GM19193 (cell line): ENCODE data around the gene CNTNAP2.

Experiments
- POLR2A ChIP-seq: IDR thresholded peaks from 4 replicates; pipeline ENCODE4 v1.6.1; 2011; ENCODE audit not compliant: insufficient read depth, insufficient read length; ENCODE audit errors: extremely low read depth

The CNTNAP2 gene

DNA sequence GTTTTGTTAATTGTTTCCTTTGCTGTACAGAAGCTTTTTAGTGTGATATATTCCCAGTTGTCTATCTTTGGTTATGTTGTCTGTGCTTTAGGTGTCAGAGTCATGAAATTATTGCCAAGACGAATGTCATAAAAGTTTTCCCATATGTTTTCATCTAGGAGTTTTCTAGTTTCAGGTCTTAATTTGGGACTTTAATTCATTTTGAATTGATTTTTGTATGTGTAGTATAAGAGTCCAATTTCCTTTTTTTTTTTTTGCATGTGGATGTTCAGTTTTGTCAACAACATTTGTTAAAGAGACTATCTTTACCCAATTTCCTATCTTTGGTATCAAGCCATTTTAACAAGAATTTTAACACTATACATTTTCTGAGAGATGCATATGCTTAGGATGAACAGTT lies 432.2 kb downstream of the CNTNAP2 start:
- no peak for TF ChIP-seq POLR2A

DNA sequence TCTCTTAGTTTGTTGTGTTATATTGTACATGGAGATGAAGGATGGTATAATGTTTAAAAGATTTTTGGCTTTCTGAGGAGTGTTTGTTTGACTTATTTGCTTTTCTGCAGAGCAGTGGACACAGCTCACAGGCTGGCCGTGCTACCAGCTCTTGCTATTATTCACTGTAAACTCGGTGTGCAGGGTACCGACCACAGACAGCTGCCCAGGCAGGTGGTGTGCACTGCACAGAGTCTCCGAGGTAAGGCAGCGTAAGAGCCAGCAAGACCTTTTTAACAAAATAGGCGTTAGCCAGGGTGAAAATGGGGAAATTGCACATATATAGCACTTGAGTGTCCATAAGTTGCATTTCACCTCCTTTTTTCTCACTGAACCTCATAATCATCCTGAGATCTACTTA lies 438.0 kb downstream of the CNTNAP2 start:
- TF ChIP-seq POLR2A = no peak

DNA sequence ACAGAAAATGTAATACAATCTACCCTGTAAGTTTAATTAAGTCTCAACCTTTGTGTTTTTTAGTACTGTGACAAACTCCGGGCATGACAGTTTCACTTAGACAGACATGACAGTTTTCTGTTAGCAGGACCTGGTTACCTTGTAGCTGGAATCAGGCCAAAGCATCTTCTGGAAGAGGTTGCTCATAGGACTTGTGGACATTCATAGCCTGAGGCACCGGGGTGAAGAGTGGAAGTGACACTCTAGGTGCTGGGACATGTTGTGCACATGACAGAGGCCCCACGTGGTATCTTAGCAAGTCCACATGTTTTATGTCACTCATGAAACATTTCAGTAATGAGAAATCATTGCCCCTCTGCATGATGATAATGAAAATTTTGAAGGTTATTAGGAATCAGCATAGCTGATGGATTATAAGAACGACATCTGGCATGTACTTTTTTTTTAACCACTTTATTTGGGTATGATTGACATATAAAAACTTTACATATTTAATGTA lies 441.4 kb downstream of the CNTNAP2 start:
- no peak for TF ChIP-seq POLR2A

- TF ChIP-seq POLR2A = no peak
These were observed 449.3 kb downstream of the CNTNAP2 start for GRCh38 chr7:146565872-146566271.

DNA sequence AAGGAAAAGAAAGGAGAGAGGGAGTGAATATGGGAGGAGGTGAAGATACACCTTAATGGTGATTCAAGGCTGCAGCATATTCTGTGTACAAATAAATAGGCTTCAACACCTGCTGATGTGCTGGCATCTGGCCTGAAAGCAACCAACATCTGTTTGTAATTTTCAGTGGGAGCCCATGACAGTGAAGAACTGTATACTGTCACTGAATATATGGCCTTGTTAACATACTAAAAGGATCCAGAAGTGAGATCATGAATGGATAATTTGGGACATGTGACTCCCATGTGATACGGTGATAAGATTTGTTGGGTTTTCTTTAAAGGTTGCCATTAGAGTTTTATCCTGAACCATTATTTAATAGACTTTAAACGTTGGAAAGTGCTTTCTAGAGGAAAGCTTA lies 459.3 kb downstream of the CNTNAP2 start:
- TF ChIP-seq POLR2A = no peak

DNA sequence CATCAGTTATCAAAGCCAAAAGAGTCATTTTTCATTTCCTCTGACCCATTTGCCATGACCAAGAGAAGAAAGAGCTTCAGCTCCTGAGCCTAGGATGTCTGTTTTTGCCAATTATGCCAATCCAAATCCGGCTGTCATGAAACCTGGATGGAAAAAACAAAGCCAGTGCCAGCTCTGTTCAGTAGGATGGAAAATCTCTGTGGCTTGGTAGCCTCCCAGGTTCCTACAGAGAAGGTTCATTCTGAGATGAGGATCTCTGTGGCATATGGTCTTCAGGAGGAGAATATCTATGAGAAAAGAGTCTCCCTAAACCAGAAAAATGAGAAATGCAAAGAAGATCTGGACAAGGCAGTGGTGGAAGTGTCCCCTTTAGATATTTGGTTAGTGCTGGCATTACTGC lies 475.4 kb downstream of the CNTNAP2 start:
- TF ChIP-seq POLR2A = no peak

- TF ChIP-seq POLR2A = no peak
These were observed 490.0 kb downstream of the CNTNAP2 start for GRCh38 chr7:146606628-146607027.

- TF ChIP-seq POLR2A = no peak
These were observed 503.0 kb downstream of the CNTNAP2 start for GRCh38 chr7:146619641-146620040.

DNA sequence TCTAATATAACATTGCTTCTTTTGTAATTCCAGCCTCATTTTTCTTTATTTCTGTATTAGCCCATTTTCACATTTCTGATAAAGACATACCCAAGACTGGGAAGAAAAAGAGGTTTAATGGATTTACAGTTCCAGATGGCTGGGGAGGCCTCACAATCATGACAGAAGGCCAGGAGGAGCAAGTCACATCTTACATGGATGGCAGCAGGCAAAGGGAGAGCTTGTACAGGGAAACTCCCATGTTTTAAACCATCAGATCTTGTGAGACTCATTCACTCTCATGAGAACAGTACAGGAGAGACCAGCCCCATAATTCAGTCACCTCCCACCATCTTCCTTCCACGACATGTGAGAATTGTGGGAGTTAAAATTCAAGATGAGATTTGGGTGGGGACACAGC lies 510.3 kb downstream of the CNTNAP2 start:
- no peak for TF ChIP-seq POLR2A

DNA sequence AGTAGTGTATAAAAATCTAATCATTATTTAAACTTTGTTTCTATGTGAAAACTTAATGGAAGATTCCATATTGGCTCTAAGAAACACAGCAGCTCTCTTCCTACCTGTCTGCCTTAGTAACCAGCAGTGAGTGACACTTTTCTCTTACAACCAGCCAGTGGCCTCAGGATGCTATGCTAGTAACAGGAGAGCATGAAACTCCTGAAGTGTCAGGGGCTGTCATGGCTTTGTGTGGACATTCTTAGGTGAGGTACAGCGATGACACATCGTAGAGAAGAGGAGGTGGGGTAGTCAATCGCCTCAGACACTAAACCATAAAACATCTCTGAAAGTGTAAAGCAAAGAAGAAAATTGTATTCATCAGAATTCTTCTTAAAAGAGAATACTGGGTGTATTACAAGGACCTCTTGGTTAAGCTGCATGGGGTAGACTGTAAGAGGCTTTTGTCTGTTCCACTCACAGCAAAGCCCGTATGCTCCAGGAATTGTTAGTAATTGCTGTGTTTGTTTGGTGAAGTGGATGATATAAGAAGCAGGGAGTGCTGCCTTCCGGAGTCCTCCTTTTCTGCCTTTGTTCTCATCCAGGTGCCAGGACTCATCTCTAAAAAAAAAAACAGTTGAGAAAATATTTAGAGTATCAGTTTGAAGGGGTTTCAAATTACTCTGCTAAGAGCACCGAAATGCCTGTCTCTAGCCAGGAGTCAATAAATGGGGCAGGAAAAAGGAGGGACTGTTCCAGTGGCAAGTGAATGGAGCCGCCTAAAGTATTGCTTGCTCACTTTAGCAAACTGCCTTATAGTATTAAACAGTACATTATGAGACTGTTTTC lies 518.8 kb downstream of the CNTNAP2 start:
- no peak for TF ChIP-seq POLR2A

DNA sequence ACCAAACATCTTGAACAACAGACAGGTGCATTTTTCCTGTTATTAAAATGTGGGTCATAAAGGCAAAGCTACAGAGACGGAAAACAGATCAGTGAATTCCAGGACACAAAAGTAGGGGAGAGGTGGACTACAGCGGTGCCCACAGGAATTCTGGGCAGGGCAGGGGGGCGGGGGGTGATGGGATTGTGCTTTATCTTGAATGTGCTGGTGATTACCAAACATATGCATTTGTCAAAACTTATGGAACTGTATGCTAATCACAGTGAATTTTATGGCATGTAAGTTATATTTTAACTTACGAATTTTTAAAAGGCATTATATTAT lies 519.4 kb downstream of the CNTNAP2 start:
- no peak for TF ChIP-seq POLR2A

DNA sequence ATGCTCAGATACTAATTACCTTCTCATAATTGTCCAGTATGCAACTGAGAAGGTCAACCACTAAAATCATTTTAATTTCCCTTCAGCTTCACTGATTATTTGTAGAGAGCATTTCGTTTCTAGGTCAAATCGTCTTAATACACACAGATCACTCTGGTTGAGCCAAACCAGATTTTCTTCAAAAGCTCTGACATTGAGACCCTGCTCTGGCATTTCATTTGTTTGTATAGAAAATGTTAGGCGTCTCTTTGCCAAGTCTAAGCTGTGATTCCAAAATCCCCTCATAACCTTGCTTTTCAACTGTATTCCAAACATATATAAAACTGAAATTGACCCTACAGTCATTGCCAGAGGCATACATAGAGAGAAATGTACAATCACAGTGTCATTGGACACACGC lies 520.0 kb downstream of the CNTNAP2 start:
- no peak for TF ChIP-seq POLR2A

DNA sequence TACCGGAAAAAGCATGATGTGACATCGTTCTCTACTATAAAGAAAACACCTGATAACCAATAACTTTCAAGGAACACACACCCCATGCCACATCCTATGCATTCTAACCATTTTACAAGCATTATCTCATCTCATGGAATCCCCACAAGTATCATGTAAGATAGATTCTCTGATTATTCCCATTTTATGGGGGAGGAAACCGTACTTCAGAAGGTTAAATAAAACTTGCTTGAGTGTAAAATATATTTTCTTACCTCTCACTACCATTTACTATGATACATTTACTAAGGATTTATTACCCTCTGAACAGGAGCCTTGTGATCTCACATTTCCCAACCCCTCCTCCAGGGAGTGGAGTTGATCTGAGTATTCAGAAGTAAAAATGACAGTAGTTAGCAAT lies 522.7 kb downstream of the CNTNAP2 start:
- no peak for TF ChIP-seq POLR2A

DNA sequence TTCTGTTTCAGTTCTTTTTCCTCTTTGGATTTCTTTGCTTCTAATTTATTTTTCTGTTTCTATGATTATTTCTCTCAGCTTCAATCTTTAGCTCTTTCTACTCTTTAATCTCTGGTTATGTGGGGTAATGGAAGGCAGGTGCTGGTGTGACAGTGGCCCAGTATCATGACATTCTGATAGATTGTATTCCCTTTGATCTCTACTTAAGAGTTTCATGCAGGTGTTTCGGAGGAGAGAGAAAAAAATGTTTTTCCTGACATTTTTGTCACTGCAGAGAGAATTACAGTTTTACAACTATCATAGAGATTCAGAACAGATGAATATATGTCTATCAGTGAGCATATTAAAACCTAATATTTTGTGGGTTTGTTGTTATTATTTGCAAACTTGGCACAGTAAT lies 524.9 kb downstream of the CNTNAP2 start:
- no peak for TF ChIP-seq POLR2A

- TF ChIP-seq POLR2A = no peak
These were observed 528.9 kb downstream of the CNTNAP2 start for GRCh38 chr7:146645383-146645976.

DNA sequence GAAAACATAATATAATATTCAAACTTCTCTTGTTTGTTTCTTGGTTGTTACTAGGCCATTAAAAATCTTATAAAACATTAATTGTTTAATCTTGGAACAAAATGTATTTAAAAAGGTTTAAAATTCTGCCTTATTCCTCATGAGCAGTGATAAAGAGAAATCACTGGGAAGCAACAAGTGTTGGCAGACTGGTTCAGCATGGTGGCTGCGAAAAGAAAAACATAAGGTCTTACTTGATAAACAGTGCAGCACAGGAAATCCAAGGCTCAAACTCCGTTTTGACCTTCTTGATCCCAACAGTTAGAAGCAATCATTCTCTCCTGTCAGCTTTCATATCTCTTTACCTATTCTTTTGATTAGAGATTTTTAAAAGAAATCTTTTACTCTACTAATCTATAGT lies 530.8 kb downstream of the CNTNAP2 start:
- TF ChIP-seq POLR2A = no peak
